Activated T-cell treated with anti-CD3 and anti-CD28 coated beads, Interleukin-2, amount 50 U/mL, for 1 hour (primary cell): ENCODE measurements around the gene VEPH1.

Experiments used
- DNase-seq: peaks from one replicate; pipeline ENCODE4 v3.0.0-alpha.2; 2020

Gene VEPH1

DNA sequence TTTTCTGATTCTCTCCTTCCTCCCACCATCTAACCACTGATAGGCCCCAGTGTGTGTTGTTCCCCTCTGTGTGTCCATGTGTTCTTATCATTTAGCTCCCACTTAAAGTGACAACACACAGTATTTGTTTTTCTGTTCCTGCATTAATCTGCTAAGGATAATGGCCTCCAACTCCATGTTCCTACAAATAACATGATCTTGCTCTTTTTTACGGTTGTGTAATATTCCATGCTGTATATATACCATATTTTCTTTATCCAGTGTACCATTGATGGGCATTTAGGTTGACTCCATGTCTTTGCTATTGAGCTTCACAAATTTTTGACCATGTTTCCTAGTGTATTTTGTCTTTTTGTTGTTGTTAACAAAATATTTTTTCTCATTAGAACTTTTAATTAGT, 30.6 kb downstream of the VEPH1 start:
- no peak for DNase-seq

DNA sequence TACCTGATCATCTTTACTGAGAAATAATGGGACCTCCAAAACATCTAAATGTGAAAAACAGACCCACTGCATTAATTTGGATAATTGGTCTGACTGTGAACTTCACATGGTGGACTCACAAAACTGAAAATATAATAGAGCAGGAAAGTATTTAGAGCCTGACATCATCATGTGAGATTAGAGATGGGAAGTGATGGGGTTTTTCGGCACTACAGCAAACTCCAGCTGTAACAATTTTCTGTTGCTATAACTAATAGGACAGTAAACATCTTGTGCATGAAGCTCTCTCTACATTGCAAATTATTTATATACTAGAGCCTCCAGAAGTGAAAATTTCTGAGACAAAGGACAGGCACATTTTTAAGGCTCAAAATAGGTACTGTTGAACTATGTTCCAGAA, 32.2 kb downstream of the VEPH1 start:
- DNase-seq: no peak

DNA sequence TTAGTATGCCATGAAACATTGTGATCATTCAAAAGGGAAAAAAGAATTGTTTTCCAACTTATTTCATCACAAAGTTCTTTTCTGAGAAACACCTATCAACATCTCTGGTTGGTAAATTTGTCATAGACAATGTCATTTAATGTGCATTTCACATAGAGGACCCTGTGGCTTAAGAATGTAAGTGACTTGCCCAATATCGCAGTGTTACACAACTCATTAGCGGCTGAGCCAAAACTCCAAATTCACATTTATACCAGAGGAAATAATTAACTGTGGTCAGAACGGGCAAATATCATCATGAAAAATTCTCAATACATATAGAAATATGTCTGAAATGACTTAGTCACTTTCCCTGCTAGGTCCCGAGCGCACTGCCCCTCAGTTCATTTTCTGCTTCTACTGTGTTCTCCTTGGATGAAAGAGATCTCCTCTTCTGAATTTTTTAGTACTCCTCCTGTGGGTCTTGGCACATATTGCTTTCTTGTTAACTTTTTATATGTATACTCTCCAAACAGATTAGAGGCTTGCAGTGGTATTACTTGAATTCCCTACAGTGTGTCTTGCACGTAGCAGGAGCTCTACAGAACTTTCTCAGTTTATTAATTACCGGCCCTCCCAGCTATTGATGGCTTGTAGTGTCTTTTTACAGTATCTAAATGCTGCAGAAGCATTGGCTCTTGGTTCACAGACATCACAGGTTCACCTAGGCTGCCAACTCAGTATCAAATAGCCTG, 33.5 kb downstream of the VEPH1 start:
- no peak for DNase-seq

DNA sequence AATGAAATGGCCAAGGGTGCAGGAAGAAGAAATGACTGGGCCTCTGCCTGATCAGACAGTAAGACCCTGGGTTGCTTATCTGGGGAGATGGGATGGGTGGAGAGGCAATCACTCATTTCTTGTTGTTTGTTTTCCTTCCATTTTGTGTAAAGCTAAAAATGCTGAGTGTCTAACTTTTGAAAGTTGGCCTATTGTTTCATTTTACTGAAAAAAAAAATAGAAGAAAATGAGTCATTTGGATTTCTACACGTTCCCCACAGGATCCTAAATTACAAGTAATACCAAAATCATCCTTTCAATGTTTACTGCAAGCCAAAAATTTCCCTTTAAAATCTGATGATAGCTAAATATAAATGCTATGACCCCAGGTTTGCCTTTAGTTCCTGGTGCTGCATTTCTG, 36.0 kb downstream of the VEPH1 start:
- no peak for DNase-seq

DNA sequence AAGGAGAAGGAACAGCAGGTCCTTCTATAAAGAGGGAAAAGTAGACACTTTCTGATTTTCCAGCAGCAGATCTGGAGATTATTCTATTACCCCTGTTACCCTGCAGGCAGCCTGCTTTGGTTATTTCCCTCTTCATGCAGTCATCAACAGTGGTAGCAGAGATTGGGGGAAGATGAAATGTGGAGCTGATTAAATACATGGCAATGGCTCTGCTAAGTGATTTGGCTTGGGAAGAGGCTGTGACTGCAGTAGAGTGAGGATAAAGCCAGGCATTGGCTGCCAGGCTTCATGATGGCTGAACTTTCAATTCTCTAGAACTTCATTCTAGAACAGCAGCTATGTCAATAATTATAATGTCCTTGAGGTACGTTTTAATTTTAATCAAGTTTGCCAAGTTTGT, 37.5 kb downstream of the VEPH1 start:
- no peak for DNase-seq

DNA sequence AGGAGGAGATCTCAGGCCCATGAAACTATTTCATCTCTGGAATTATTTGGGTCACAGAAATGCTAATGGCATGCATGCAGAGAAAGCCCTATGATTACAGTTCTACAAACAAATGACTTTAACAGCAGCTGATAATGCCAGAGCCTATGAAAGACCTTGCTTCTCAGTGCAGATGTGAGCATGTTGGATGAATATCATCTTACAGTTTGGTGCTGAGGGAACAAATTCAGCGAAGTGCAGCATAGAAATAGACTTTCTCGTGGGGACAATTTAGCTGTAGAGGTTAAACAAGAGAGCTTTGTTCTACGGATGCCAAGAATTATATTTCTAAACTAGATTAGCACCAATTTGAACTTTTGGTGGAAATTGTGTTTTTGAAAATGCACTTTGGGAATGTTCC, 38.9 kb downstream of the VEPH1 start:
- DNase-seq: no peak

DNA sequence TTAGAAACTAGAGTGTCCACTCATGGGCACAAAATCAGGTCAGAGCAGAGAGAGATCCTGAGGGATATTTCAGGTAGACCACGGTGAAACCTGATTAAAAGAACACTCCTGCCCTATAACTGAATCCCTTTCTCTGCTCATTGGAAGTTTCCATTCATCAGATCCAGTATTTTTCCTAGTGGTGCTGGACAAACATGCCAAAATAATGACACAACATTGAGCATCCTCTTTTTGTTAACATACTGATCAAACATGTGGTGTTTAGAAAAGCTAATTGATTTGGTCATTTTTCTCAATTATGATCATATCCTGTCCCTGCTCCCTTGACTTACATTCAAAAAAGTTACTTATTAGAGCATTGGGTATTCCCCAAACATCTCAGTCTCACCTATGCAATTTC, 39.4 kb downstream of the VEPH1 start:
- no peak for DNase-seq

DNA sequence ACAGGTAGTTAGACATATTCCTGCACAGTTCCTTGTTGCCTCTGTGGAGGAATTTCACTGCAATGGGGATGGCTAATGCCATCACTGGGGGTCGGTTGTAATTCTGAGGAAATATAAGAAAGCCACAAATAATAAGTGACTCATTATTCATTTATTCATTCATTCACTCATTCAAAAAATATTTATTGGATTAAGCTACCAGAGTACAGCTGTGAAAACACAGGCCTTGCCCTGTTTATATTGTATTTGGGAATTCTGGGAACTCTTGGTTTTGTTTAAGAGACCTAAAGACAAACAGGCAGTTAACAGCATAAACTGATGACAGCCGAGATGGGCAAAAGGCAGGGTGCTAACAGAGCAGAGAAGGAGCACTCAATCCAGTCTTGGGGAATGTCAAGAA, 43.0 kb downstream of the VEPH1 start:
- DNase-seq: no peak

DNA sequence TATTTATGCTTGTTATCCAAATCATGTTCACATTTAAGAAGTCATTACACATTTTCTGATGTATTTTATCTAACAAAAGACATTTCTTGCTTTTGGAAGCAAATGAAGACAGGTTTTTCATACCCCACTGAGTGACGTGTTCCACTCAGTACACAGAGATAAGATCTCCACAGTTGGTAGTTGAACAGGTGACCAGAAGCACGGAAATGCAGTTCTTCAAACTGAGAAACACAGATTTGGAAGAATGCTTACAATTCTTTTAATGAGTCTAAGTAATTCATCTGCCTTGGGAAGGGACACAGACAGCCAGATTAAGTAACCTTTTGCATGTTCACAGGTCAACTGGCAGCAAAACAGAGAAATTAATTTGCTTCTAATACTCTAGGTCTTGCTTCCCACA, 43.5 kb downstream of the VEPH1 start:
- no peak for DNase-seq

DNA sequence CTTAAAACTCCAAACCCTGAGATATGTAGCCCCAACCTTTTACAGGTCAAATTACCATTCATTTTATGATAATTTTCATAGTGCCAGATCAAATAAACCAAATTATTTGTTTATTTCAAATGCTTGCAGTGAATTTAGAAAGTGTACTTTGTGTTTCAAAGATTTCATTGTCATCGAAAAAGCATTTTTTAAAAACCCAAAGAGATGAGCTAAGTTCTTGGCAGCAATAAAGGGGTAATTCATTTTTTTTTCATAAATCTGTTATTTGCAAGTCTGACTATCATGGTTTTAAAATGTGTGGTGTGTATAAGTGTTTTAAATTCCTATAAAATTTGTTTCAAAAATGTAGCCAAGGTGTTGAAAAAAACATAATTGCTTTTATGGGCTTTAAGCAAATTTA, 49.4 kb downstream of the VEPH1 start:
- no peak for DNase-seq

DNA sequence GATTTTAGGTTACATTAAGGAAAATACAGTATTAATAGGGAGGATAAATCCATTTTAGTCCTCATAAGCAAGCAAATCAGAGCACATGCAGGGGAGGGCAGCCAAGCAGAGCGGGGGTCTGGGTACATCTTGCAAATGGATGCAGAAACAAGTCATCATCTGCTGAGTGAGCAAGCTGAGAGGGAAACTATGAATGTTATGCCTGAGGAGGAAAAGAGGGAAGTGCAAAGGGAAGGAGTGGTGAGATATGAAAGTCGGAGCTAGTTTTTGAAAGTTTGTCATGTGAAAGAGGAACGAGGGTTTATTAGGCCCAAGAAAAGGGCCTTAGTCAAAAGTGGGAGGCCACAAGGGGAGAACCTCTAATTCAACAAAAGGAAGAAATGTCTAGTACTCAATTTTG, 51.1 kb downstream of the VEPH1 start:
- no peak for DNase-seq

DNA sequence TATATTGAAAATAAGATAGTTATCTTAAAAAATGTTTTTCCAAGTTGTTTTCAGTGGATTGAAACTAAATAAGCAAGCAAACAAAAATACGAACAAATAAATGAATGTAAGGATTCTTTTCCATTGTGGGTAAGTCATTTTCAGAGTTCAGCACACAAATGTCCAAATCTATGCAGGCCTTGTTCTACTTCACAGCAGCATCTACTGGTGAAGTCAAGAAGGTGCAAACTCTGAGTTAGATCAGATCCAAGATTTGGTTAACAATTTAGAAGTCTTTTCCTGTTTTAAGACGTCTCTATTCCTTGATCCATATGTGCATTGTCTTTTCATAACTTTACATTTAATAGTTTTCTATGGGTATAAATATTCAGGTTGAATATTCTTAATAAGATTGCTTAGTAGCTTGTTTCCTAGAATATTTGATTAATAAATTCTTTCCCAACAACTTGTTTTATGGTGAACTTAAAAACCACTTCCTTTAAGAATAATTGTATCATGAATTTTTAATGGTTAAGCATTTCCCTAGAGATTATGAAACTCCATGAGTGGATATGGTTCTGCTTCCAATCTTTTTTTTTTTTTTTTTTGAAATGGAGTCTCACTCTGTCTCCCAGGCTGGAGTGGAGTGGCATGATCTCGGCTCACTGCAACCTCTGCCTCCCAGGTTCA, 56.1 kb downstream of the VEPH1 start:
- no peak for DNase-seq

DNA sequence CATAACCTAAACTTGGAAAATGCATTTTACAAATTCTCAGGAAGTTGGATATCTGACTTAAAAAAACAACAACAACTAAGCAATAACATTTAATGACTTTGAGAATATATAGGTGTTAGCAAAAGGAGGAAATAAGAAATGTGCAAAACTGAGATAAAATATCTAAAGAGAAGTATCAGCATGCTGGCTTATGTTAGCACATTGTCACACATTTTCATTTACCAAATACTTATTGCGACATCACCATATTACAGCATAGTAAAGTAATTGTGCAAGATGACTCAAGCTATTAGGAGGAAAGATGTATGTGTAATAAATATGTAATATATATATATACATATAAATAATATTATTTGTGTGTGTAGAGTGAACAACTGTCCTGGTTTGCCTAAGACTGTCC, 57.4 kb downstream of the VEPH1 start:
- no peak for DNase-seq

DNA sequence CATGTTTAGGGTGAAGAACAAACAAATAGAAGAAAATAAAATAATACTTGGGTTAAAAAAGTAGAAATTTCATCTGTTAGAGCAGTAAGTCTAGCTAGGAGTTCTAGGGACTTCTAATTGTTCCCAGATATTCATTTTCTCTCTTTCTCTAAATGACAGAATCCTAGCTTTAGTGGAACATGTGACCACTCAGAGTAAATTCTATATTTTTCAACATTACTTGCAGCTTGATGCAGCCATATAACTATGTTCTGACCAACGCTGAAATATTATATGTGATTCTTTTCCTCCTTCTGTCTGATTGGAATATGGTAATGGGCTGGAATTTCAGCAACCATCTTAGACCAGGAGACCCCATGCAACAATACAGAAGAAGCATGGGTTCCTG, 58.4 kb downstream of the VEPH1 start:
- no peak for DNase-seq

DNA sequence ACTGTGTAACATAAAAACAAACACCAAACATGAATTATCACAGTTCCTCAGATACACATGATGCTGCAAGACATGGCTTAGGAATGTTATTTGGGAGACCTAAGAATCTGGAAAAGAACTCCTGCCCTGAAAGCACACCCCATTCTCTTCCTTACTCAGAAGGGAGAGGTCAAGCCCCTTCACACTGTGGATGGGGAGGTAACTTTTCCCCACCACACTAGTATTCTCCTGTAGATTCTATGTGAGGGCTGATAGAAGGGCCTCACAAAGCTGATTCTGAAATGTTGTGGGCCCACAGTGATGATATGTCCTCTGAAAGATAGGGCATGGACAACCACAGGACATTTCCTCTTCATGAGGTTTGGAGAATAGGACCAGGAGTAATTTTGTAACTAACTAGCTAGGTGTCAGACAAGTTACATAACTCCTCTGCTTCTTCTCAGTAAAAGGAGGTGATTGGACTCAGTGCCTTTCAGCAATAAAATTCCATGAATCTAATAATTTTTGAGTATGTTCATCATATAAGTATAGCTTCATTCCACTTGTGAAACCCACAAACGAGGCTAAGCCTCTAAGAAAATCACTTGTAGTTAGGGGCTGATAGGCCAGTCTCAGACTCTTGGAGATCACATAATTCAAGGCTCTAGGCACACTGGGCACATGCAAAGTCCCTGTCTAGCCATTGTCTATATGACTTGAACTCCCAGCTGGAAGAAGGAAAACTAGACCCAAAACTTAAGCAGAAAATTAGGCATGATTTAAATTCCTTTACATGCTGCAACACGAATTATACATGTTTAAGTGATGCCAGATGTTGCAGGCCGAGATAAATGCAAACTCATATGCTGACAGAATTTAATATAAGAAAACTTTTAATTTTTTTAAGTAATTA, 59.1 kb downstream of the VEPH1 start:
- no peak for DNase-seq

DNA sequence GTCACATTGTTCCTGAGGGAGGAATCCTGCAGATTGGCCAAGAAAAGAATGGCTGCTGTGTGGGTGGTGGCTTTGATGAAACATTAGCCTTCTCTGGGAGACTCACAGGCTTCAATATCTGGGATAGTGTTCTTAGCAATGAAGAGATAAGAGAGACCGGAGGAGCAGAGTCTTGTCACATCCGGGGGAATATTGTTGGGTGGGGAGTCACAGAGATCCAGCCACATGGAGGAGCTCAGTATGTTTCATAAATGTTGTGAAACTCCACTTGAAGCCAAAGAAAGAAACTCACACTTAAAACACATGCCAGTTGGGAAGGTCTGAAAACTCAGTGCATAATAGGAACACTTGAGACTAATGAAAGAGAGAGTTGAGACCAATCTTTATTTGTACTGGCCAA, 60.5 kb downstream of the VEPH1 start:
- DNase-seq: no peak

DNA sequence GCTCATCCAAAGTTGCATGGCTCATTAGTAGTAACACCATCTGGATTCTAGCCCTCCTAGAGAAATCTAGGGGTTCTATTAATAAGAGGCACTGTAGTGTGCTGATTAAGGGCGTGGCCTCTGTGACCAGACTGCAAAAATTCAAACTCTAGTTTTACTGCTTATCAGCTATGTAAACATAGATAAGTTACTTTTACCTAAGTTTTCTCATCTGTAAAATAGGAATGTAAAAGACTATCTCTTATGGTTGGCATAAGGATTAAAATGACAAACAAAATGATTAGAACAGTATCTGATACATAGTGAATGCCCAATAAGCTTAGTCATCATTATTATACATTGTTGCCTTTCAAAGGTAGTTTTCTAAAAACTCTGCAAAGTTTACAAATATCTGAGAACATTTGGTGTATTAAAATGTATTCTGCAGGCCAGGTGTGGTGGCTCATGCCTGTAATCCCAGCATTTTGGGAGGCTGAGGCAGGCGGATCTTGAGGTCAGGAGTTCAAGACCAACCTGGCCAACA, 62.1 kb downstream of the VEPH1 start:
- DNase-seq: no peak

DNA sequence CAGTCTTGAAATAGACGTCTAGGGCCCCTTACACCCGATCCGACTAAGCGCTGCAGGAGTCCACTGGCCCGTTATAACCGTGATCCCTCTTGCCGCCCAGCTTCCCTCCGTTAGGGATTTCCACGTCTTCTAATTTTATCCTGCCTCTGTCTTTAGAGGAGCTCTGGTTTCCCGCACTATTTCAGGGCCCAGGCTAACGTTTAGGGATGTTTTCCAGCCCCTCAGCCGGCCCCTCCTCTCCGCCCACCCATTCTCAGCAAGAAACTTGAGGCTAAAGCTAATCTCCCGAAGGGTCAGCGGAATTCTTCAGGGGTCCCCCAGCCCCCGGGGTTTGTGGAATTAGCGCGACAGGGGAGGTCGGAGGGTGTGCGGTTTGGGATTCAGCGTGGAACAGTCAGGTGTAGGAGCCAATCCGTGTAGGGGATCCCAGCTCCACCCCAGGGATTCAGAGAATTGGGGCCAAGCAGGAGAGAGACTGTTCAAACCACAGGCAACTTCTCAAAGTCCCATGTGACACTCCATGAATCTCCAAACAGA, 65.0 kb downstream of the VEPH1 start:
- DNase-seq: no peak

DNA sequence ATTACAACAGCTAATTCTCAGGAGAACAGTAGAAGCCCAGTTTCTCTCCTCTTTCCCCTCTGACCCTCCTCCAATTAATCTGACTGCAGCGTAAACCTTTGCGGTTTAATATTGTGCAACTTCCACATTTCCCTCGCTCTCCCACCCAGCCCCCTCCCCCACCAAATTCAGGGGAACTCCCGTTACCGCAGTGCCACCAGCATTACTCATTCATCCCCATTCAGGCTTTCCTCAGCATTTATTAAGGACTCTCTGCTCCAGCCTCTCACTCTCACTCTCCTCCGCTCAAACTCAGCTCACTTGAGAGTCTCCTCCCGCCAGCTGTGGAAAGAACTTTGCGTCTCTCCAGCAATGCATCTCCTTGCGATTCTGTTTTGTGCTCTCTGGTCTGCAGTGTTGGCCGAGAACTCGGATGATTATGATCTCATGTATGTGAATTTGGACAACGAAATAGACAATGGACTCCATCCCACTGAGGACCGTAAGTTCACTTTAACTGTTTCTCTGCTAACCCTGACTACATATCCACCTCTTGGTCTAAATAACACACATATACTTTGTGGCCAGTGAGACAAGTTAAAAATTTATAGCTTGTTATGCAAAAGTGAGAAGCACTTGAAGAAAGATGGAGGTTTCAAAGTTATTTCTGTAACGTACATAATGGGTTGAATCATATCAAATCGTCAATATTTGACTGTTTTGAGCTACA, 66.5 kb downstream of the VEPH1 start, which contains the start of gene PTX3:
TSS of gene PTX3 (plus strand) at position 268 of the 709 bp plus-strand sequence. CDS start at position 352, 84 bp downstream.
- no peak for DNase-seq

DNA sequence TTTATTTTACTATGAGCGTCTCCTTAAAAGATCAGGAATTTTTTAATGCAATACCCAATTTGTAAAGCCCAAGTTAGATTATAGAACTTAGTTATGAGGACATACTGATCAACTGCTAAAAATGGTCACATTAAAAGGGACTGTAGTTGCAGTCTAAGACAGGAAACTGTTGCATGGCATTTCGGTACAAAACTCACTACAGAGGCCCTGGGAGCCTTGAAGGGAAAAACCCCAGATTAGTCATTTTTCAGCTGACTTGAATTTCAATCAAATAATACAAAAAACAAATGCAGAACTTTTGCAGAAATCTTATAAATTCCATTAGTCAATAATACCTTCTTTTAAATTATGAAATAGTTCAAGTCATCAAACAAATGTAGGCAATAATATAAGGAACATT, 73.5 kb downstream of the VEPH1 start:
- no peak for DNase-seq

DNA sequence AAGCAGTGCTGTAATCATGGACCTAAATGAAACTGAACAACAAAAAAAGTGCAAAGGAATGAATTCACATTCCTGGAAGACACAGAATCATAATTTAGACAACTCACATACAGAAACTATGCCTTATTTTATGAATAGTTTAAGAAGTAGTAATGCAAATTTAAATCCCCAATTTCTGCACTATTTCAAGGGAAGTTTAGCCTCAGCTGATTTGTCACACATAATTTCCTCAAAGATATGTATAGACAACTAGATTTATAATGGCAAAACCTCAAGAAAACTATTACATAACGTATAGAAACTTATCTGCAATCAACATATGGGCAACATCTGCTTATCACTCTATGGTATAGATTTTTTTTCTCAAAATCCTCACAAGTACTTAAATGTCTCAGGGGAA, 74.4 kb downstream of the VEPH1 start:
- no peak for DNase-seq

DNA sequence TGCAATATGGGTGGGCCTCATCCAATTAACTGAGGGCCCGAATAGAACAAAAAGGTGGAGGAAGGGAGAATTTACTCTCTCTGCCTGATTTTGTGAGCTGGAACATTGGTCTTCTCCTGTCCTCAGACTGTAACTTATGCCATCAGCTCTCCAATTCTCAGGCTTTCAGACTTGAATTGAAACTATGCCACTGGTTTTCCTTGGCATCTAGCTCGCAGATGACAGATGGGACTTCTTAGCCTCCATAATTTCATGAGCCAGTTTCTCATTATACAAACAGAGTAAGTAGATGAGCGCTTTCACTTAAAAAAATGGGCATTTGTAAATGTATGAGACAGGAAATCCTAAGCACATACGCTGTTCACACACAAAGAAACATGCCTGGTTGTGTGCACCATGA, 75.3 kb downstream of the VEPH1 start:
- DNase-seq: no peak

DNA sequence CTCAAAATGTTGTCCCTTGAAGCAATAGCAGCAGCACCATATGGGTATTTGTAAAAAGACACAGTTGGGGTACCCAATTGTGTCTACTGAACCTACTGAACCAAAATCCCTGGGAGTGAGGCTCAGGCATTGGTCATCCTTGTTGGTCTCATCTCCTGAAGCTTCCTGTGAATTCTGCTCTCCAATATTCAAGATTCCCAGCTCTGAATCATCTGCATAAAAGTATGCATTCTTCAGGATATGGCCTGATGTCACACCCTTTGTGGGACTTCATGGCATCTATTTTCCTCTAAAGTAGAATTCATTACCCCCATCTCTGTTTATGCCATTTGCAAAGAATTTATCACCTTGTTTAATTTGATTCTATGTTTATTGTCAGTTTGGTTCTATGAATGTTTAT, 79.9 kb downstream of the VEPH1 start:
- no peak for DNase-seq
